Measurements from ENCODE around the gene ADPRHL1. TPM values are rescaled to one million over a fixed set of nuclear protein-coding genes. Genes with fewer than 3 reads are reported as not detected.

The ADPRHL1 gene
- total RNA-seq, 1 experiment from 2014 or later = 2.7 TPM

GRCh38 chr13:113374511-113375175 is 78.6 kb downstream of the ADPRHL1 start:
- Histone ChIP-seq H3K9me3 (ENCODE audit: control insufficient read depth, low read depth, low read length) (no peaks in the 10 kb centered on the region), H3K79me2 (ENCODE audit: insufficient read depth, low read length) (no peaks in the 10 kb centered on the region), H4K20me1 (ENCODE audit: control insufficient read depth, insufficient read depth, insufficient read length) (no peaks in the 10 kb centered on the region), H3K14ac (ENCODE audit: insufficient read depth, low read length) (no peak overlapping the region), H3K56ac (ENCODE audit: insufficient read length, low read depth, low read length) (no peak overlapping the region), H3K4me2 (ENCODE audit: insufficient read depth, insufficient read length, low read length) (no peak overlapping the region), H3K79me1 (ENCODE audit: insufficient read depth, low read depth, low read length, poor library complexity, severe bottlenecking) (no peaks in the 10 kb centered on the region), H3K27ac (ENCODE audit: insufficient read length, low read depth, low read length) (no peak overlapping the region), H3K4me1 (ENCODE audit: insufficient read depth, low read length) (no peaks in the 10 kb centered on the region; the same call in 1 of the 2 replicates), H3K23me2 (ENCODE audit: insufficient read length, low read depth, low read length, poor library complexity, severe bottlenecking) (no peaks in the 10 kb centered on the region), H2BK20ac (ENCODE audit: low read depth, low read length, poor library complexity, severe bottlenecking) (no peak overlapping the region), H4K91ac (ENCODE audit: insufficient read length, low read depth, low read length) (no peak overlapping the region), H3K18ac (ENCODE audit: insufficient read length, low read depth, low read length) (no peak overlapping the region), H2BK5ac (ENCODE audit: insufficient read length, low read length) (no peak overlapping the region), H2BK15ac (ENCODE audit: low read depth, low read length) (no peak overlapping the region), H4K8ac (replicated peaks; ENCODE audit: insufficient read length, low read depth, low read length) (no peak overlapping the region), H3T11ph (ENCODE audit: low read length) (no peak overlapping the region), H3K4ac (ENCODE audit: low read depth, low read length) (no peak overlapping the region; the same call in 1 of the 2 replicates), H3K23ac (ENCODE audit: insufficient read length, low read depth, low read length) (no peak overlapping the region), H3K9ac (ENCODE audit: extremely low read depth, insufficient read length, low read length) (no peak overlapping the region), H3K27me3 (ENCODE audit: insufficient read depth, low read length) (no peaks in the 10 kb centered on the region), H2BK120ac (ENCODE audit: low read depth, low read length, poor library complexity, severe bottlenecking) (no peak overlapping the region), H2BK12ac (ENCODE audit: insufficient read length, low read depth, low read length) (no peak overlapping the region), H4K5ac (ENCODE audit: insufficient read length, low read depth, low read length) (no peak overlapping the region), H2AFZ (ENCODE audit: low read length) (no peak overlapping the region), H2AK5ac (ENCODE audit: insufficient read length, low read length) (peak overlapping the region; percentile 33)
- whole genome bisulfite sequencing (ENCODE audit: extremely low coverage, insufficient read length, low lambda C conversion rate) = no CpG with 5 or more reads among the region's 8 CpGs
- H3K27ac Mint-ChIP-seq = peak overlapping the region in 1 of 3 experiments; percentile 43; a peak in 1 of 7 replicates
- no peak for DNase-seq
- peak overlapping the region in 1 of 2 experiments; percentile 60; a peak in 1 of 5 replicates for H3K4me3 Mint-ChIP-seq
- peaks cover 3% of the 10 kb centered on the region; the same call in 1 of the 2 replicates for H3K27me3 Mint-ChIP-seq (ENCODE audit: low read depth)
- peaks cover 33 to 40% of the 10 kb centered on the region in 2 experiments for H3K4me1 Mint-ChIP-seq
- no peak for TF ChIP-seq CTCF (conservative IDR thresholded peaks at IDR 0.05)
- peaks cover 4 to 19% (median 14%) of the 10 kb centered on the region in 3 experiments for H3K36me3 Mint-ChIP-seq (ENCODE audit: insufficient read depth in 1 of 3, low read depth in 3 of 3)
- H3K9me3 Mint-ChIP-seq = peaks cover 23 to 24% of the 10 kb centered on the region in 2 experiments
